ENCODE measurements around the gene GABRG3.

GABRG3 gene

DNA sequence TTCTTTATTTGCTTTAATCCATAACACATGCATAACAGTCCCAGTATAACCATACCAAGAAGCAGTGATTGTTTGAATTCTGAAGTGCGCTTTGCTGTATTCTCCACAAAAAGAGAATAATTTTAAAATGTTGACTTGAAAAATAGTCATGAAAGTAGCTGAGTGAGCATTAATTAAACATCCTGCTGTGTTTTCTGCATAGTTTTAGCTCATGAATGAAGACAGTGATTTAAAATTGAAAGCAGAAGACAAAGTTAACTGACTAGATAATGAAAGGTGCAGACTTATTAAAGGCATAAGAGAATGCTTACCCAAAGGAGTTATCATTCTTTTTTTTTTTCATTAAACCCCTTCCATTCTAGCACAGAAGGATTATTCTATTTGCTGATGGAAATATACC, 143.5 kb downstream of the GABRG3 start:
- no peak for DNase-seq

- DNase-seq, result no peak
Measured at GRCh38 chr15:27119695-27120266, 148.8 kb downstream of the GABRG3 start.

- no peak for DNase-seq
Measured at GRCh38 chr15:27121672-27122071, 150.7 kb downstream of the GABRG3 start.

DNA sequence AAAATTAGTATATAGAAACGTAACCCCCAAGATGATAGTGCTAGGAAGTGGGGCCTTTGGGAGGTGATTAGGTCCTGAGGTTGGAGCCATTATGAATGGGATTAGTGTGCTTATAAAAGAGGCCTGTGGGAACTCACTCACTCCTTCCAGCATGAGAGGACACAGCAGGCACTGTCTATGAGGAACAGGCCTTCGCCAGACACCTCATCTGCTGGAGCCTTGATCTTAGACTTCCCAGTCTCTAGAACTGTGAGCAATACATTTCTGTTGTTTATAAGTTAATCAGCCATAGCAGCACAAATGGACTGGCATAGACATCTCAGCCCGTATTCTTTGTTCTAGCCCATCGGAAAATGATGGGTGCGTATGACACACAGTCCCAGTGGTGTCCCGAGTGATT, 152.3 kb downstream of the GABRG3 start:
- DNase-seq, result no peak

GRCh38 chr15:27123808-27124207, 152.8 kb downstream of the GABRG3 start:
- DNase-seq, result no peak

- peak in 2 of 3 experiments; percentile 24 to 71 for DNase-seq
Measured at GRCh38 chr15:27124287-27124871, 153.4 kb downstream of the GABRG3 start.

DNA sequence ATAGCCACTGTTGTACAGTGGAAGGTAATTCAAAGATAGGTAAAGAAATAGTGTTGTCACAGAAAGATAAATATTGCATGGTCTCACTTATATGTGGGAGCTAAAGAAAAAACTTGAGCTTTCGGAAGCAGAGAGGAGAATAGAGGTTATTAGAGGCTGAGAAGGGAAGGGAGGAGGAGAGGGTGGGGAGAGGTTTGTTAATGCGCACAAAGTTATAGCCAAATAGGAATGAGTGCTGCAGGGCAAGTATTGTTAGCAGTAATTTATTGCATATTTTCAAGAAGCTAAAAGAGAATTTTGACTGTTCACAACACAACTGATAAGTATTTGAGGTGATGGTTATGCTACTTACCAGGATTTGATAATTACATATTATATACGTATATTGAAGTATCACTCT, 154.2 kb downstream of the GABRG3 start:
- DNase-seq, result no peak

DNA sequence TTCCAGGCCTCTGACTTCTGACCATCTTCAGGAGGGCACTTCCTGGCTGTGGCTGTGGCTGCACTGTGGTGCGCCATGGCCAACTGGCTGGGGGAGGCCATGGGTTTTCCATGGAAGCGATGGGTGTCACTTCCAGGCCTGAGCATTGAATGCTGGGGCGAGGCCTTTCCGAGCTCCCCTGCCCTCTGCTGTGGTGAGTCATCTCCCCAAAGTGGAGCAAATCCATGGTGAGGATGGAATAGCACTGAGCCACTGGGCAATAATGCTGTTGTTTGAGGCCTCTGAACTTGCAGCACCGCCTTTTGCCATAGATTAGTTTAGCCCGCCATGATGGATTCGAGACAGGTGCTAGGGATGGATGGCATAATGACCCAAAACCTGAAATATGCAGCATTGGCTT, 155.5 kb downstream of the GABRG3 start:
- DNase-seq, result no peak

DNA sequence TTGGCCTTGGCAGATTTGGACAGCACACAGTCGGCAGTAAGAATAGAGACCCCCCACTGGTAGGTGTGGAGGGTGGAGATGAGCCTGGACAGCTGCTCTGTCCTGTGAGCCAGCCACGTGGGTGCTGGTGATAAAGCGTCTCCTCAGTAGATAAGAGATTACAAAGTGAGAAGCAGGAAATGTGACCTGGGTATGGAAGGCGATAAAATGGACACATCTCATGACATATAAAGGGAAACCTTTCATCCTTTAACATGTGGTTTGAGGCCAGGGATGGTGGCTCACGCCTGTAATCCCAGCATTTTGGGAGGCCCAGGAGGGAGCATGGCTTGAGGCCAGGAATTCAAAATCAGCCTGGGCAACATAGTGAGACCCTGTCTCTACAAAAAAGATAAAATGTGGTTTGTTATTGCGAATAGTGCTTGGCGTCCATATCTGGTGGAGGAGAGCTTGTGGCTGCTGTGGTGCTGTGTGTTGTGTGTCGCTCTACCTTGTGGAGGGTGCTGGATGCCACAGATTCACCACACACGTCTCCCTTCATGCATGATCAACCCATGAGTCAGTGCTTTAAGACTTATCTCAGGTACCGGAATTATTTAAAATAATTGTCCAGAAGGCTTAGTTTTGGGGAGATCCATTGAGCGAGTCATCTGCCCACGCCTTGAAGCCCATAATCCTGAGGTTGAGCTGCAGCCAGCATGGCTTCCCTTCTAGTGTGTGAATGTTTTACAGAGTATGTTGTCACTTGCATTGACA, 157.0 kb downstream of the GABRG3 start:
- DNase-seq, result no peak

GRCh38 chr15:27133249-27133648, 162.3 kb downstream of the GABRG3 start:
- DNase-seq, result no peak

DNA sequence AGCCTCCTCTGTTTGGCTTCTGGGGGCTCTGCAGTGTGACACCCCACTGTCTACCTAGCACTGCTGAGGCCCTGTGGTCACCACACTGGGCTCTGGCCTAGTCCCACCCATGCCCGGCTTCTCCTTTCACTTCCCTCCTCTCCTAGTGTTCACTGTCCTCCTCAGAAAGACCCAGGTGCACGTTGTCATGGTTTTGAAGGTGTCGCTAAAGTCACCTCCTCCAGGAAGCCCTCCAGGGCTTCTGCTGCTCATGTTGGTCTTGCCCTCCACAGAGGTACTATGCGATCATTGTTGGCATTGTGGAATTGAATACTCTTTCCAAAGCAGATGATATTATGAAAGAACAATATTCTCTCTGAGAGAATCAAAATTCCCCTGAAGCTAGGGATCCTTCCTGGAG, 163.5 kb downstream of the GABRG3 start:
- no peak for DNase-seq

DNA sequence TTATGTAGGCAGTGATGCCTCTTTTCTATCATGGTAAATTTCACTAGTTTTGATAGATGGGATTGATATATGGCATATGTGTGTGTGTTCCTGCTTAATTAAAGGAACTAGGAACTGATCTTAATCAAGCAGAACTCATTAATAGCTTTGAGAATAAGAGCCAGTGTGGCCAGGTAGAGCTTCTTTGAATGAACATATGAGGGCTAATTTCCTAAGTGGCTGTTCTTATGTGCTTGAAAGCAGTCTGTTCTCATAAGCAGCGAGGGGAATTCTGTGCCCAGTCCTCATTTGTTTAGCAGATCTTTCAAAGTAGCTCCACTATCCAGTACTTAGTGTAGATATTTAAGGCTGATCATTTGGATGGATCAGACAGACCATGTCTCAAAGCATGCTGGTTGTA, 164.2 kb downstream of the GABRG3 start:
- no peak for DNase-seq

DNA sequence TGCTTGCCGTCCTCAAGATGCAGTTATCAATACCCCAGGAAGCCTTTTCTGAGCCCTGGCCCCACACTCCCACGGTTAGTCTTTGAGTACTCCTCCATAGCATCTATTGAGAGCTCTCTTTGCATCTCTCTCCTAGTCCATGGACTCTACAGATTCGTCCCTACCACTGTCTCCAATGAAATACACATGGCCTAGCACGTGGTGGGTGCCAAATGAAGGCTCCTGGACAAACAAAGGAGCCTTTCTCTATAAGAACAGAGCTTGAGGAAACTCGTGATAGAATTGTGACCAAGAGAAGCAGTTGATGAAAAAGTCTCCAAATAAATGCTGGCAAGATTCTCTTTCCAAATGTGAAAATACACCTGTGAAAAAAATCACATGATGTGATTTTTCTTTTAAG, 166.1 kb downstream of the GABRG3 start:
- no peak for DNase-seq

DNA sequence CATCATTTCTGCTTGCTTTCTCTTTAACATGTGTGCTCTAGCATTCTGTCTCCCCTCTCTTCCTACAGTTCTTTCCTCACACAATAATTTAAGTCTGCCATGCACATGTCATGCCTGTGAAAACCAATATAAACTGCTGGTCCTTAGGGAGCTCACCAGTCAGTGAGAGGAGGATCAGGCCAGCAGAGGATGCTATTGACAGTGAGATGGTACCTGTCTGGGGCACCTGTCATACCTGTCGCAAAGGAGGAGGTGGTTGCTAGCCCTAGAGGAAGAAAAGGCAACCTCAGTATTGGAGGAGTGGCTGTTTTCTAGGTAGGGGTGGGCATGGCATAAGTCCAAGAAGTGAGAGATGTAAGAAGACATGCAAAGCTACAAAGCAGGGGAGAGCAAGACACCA, 194.6 kb downstream of the GABRG3 start:
- DNase-seq, result peak in 1 of 3 experiments; percentile 42

DNA sequence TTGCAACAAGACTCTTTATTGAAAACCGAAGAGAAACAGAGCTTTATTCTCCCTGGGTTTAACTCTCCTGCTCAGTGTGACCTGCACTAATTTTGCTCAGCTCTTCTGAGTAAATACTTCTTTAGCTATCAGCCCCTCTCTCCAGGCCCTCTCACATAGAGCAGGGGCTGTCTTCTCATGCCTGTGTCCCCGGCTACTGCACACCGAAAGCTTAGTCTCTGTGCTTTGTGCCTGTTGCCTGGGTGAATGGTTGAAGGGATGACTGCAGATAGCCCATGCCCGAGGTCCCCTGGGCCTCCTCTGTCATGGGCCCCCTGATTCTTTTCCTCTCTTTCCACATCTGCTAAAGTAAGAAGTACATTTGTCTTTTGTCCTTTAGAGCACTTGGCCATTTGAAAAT, 195.9 kb downstream of the GABRG3 start:
- no peak for DNase-seq

GRCh38 chr15:27167738-27168137, 196.8 kb downstream of the GABRG3 start:
- no peak for DNase-seq

DNA sequence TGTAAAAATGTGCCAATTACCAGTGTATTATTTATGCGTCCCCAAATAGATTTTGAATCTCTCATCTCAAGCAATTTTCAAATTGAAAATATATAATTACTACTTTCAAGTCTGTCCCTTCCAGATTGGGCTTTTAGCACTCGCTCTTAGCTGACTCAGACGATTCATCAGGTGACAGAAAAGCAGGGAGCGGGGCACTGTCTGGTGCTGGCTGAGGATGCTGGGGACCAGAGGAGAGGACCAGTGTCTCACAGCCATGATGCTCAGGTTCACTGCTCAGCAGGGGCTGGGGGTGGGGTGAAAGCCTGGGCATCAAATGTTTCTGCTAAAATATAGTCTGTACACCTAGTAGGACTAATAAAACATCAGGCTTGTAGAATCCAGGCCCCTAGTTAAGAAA, 199.9 kb downstream of the GABRG3 start:
- no peak for DNase-seq

DNA sequence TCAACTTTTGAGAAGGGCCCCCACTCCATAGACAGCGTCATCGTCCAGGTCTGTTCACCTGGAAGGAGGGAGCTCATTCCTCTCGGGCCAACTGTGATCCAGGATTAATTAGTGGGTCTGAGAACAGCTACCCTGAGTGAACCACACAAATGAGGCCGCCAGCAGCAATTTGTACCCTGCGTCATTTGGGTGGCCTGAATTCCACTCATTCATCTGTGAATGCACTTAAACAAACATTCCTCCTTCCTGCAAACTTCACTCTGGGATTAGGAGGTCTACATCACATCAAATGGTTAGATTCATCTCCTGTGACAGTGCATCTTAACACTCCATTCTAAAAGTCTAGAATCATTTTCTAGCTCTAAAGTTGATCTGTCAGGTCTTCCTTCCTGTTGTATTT, 201.8 kb downstream of the GABRG3 start:
- DNase-seq, result no peak

DNA sequence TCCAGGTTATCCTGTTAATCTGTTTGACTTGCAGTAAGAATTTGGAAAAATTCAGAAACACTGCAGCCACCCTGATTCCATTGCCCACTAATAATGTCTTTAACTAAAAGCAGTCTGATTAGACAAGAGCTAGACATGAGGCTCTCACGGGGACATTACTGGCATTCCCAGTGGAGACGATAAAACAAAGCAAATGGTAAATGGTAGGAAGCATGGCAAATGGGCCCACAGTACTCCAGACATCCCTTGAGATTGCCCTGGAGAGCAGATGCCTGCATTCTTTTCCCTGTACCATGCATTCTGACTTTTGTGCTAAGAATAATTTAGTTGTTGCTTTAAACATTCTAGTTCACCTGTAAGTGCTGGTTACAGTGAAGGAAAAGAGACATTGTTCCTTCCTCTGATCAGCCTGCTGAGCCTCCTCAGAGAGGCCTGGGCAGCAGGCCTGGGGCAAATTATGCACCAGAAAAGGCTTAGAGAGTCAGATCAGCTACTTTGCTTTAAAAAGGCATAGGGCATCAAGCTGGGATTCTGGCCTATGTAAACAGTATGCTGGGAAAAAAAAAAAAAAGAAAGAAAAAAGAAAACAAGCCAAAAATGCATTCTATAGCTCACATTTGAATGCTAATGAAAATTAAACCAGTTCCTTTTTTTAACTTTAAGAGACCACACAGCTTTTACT, 204.6 kb downstream of the GABRG3 start:
- DNase-seq, result peak in 1 of 3 experiments; percentile 12

DNA sequence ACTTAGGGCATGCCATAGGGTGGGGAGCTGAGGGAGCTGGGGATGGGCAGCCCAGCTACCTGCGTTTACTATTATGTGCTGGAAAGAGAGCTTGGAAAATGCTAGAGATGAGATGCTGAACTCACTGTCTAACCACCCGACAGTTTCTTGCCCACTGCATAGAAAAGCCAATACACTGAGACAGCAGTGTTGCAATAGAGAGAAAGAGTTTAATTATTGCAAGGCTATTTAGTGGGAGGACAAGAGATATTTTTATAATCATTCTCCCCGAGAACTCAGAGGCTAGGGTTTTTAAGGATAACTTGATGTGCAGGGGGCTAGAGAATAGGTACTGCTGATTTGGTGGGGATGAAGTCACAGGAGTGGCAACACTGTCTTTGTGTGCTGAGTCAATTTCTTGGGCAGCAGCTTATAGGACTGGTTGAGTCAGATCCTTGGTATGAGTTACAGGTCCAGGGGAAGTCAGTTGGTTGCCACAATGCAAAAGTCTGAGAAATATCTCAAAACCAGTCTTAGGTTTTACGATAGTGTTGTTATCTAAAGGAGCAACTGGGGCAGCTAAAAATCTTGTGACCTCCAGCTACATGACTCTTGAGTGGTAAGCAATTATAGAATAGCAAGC, 205.9 kb downstream of the GABRG3 start:
- DNase-seq, result no peak

- peak in 1 of 3 experiments; percentile 86 for DNase-seq
Measured at GRCh38 chr15:27179789-27180188, 208.8 kb downstream of the GABRG3 start.

DNA sequence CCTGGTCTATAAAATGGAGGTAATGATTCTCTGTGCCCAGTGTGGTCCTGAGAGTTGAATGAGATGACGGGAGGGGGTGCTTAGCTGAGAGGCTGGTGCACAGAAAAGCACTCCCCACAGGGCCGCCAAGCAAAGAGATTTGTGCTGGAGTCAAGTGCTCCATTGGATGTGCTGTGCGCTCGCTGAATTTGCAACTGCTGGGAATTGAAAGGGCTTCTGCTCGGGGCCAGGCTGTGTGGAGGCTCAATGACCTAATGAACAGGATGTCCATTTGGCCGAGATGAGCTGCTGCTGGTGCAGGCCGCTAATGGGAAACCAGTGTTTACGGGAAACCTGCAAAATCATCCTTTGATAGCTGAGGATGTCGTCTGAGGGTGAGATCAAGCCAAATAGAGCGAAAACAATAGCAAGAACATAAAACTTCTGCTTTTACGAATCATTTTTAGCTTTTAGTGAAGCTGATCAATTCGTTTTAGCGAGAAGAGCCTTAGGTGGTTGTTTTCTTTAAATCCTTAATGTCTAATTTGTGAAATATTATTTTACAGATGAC, 211.7 kb downstream of the GABRG3 start:
- peak in 1 of 3 experiments; percentile 57 for DNase-seq

- peak in 2 of 3 experiments; percentile 12 to 73 for DNase-seq
Measured at GRCh38 chr15:27183201-27183600, 212.2 kb downstream of the GABRG3 start.
